Measurements from ENCODE around the gene PHLDA1. TPM values are rescaled to one million over a fixed set of nuclear protein-coding genes. Genes with fewer than 3 reads are reported as not detected.

PHLDA1 gene
- total and polyA plus RNA-seq, 2 donors (not counting 3 experiments of a cell fraction or from before 2014, with no cell fraction given), result 14.1 to 30.8 TPM

DNA sequence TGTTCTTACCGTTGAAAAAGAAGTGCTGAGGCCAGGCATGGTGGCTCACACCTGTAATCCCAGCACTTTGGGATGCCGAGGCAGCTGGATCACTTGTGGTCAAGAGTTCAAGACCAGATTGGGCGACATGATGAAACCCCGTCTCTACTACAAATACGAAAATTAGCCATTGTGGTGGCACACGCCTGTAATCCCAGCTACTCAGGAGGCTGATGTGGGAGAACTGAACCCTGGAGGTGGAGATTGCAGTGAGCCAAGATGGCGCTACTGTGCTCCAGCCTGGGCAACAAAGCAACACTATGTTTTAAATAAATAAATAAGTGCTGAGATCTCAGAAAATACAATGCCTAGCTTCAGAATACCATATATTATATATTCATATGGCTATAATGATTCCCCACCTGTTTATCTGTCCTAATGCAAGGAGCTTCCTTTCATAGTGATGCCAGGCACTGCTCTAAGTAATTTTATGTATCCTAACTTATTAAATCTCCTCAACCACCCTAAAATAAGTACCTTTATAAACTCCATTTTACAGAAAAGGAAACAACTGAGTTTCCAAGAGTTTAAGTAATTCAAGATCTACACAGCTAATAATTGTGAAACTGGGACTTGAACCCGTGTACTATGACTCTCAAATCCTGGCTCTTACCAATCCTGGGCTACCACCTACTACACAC is 7.3 kb downstream of the PHLDA1 start:
- FAIRE-seq, result no peak
- TF ChIP-seq, protein P1, sequence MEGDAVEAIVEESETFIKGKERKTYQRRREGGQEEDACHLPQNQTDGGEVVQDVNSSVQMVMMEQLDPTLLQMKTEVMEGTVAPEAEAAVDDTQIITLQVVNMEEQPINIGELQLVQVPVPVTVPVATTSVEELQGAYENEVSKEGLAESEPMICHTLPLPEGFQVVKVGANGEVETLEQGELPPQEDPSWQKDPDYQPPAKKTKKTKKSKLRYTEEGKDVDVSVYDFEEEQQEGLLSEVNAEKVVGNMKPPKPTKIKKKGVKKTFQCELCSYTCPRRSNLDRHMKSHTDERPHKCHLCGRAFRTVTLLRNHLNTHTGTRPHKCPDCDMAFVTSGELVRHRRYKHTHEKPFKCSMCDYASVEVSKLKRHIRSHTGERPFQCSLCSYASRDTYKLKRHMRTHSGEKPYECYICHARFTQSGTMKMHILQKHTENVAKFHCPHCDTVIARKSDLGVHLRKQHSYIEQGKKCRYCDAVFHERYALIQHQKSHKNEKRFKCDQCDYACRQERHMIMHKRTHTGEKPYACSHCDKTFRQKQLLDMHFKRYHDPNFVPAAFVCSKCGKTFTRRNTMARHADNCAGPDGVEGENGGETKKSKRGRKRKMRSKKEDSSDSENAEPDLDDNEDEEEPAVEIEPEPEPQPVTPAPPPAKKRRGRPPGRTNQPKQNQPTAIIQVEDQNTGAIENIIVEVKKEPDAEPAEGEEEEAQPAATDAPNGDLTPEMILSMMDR (IDR thresholded peaks at IDR 0.05; ENCODE audit: extremely low read depth in 1 of 2, insufficient read depth in 1 of 2, low read depth in 1 of 2, low read length in 2 of 2), result no peak
- TF ChIP-seq POLR2A (IDR thresholded peaks at IDR 0.05; ENCODE audit: low read depth, low read length), result no peak
- no peak for TF ChIP-seq FOS (IDR thresholded peaks at IDR 0.05; ENCODE audit: borderline replicate concordance, insufficient read depth, low read length)
- TF ChIP-seq JUN (IDR thresholded peaks at IDR 0.05; ENCODE audit: borderline replicate concordance, insufficient read depth, insufficient read length, low read depth), result no peak
- no peak for TF ChIP-seq GATA2 (IDR thresholded peaks at IDR 0.05; ENCODE audit: insufficient read depth, insufficient read length, low read depth, low read length)
- ChIA-PET POLR2A (interaction anchor here (1.0 to 2.2 kb wide), 5 partner anchors 42 to 498 kb away, joined by 3 to 6 read pairs (median 3); no protein-coding TSS in a partner anchor), CTCF (interaction anchor here (1.0 to 2.3 kb wide), 7 partner anchors 45 to 690 kb away, joined by 3 to 8 read pairs (median 4); partner anchors contain the start of gene GLIPR1L1)
- Histone ChIP-seq H3K79me2 (ENCODE audit: control insufficient read depth, insufficient read depth, low read length) (peaks cover 16% of the 10 kb centered on the region), H3K27me3 (ENCODE audit: control insufficient read depth in 2 of 2, insufficient read depth in 2 of 2, low read length in 2 of 2) (no peaks in the 10 kb centered on the region), H3K9me3 (replicated peaks; ENCODE audit: control insufficient read depth, insufficient read depth, low read length) (no peaks in the 10 kb centered on the region), H4K20me1 (replicated peaks; ENCODE audit: control insufficient read depth, extremely low read depth, insufficient read depth, low read length) (no peaks in the 10 kb centered on the region), H3K9ac (replicated peaks; ENCODE audit: extremely low read depth, insufficient read depth, low read length) (no peak overlapping the region), H3K4me2 (ENCODE audit: insufficient read depth, low read length) (no peak overlapping the region), H3K27ac (ENCODE audit: insufficient read depth, low read depth, low read length) (no peak overlapping the region), H3K4me3 (replicated peaks in 1 of 3; ENCODE audit: insufficient read depth in 1 of 3, low read depth in 1 of 3, low read length in 3 of 3) (no peak overlapping the region), H3K9me1 (replicated peaks; ENCODE audit: control insufficient read depth, extremely low read depth, insufficient read depth, low read length) (no peaks in the 10 kb centered on the region), H3K4me1 (ENCODE audit: control insufficient read depth, extremely low read depth, insufficient read depth, low read length) (peaks cover 58% of the 10 kb centered on the region), H3K36me3 (ENCODE audit: control insufficient read depth in 2 of 2, extremely low read depth in 1 of 2, insufficient read depth in 2 of 2, low read length in 2 of 2) (peaks cover 0 to 8% of the 10 kb centered on the region in 2 experiments), H2AFZ (ENCODE audit: low read depth, low read length) (no peak overlapping the region)
- DNase-seq (ENCODE audit: low read depth, low spot score), result no peak
- dilution Hi-C loops (cut with MboI; ENCODE audit: extremely low pct_ligation_motif_present, low sequenced_read_pairs) (no loop called here), intact Hi-C loops (cut with micrococcal nuclease) (no loop called here)
- no TSS peak for BruUV-seq (replicated peaks)
